ENCODE measurements around the gene CYTH1. TPM values are rescaled to one million over a fixed set of nuclear protein-coding genes. Genes with fewer than 3 reads are reported as not detected.

Gene CYTH1
- total RNA-seq, result 18.0 and 31.0 TPM in 2 replicates

GRCh38 chr17:78781893-78782304 is at the start of gene CYTH1:
TSS of gene CYTH1 (minus strand) at chr17:78782273. CDS start at chr17:78782223, 50 bp downstream.

Other genes with a start within 250 kb of the CYTH1 start
- under 0.01 and 0.16 TPM in 2 replicates for gene DNAH17, start 204.9 kb downstream of the CYTH1 start, total RNA-seq
- 25.3 and 25.6 TPM in 2 replicates for gene USP36, start 58.5 kb upstream of the CYTH1 start, total RNA-seq
- 0.16 and 0.38 TPM in 2 replicates for gene CEP295NL, start 120.9 kb upstream of the CYTH1 start, total RNA-seq
- 108 and 364 TPM in 2 replicates for gene TIMP2, start 143.1 kb upstream of the CYTH1 start, total RNA-seq
- 363 and 799 TPM in 2 replicates for gene LGALS3BP, start 197.7 kb upstream of the CYTH1 start, total RNA-seq
- 61.8 and 62.1 TPM in 2 replicates for gene CANT1, start 227.5 kb upstream of the CYTH1 start, total RNA-seq
- 8.0 and 16.9 TPM in 2 replicates for gene C1QTNF1, start 241.9 kb upstream of the CYTH1 start, total RNA-seq